SK-N-SH (cell line): ENCODE measurements around the gene PRCC. TPM values are rescaled to one million over a fixed set of nuclear protein-coding genes. Genes with fewer than 3 reads are reported as not detected.
A peak's percentile ranks its signal among the peaks of the same experiment; 100 is the strongest.

Experiments
- CHD2 ChIP-seq: fragments of 150-350 bp; IDR thresholded peaks from 2 replicates; pipeline ENCODE4 v1.6.1; 2018; ENCODE audit warnings: low read length; ENCODE audit not compliant: partially characterized antibody
- CTCF ChIP-seq: fragments of 200-600 bp; sonication (generic); IDR thresholded peaks from 2 replicates; pipeline ENCODE4 v1.6.1; 2017; ENCODE audit warnings: antibody characterized with exemption, mild to moderate bottlenecking, moderate library complexity
- EP300 ChIP-seq, 2 experiments: IDR thresholded peaks; 2 replicates each; pipeline versions ENCODE4 v1.4.0 to v1.6.1; 2012; ENCODE audit warnings: borderline replicate concordance in 1 of 2, low read depth in 1 of 2, low read length in 1 of 2
- EZH2phosphoT487 ChIP-seq: fragments of 200-600 bp; sonication (generic); IDR thresholded peaks from 2 replicates; pipeline ENCODE4 v1.6.1; 2017; ENCODE audit warnings: low read depth, mixed run types, mild to moderate bottlenecking, antibody characterized with exemption, moderate library complexity, borderline replicate concordance
- FOSL2 ChIP-seq: IDR thresholded peaks from 2 replicates; pipeline ENCODE4 v1.4.0; 2012; ENCODE audit warnings: low read depth, mild to moderate bottlenecking, moderate library complexity, borderline replicate concordance
- FOXJ3 ChIP-seq: sonication (generic); formaldehyde crosslinking; IDR thresholded peaks from 2 replicates; pipeline ENCODE4 v1.5.1; 2020; ENCODE audit warnings: mild to moderate bottlenecking, missing genetic modification reagents
- IRF3 ChIP-seq: fragments of 150-350 bp; IDR thresholded peaks from 2 replicates; pipeline ENCODE4 v1.6.1; 2016; ENCODE audit warnings: mild to moderate bottlenecking, low read depth, low read length
- MXI1 ChIP-seq: IDR thresholded peaks from 2 replicates; pipeline ENCODE4 v1.6.1; 2012; ENCODE audit warnings: mild to moderate bottlenecking, low read depth, low read length, improper control_type of control experiment
- NFIC ChIP-seq: IDR thresholded peaks from 2 replicates; pipeline ENCODE4 v1.4.0; 2012; ENCODE audit warnings: borderline replicate concordance
- NRF1 ChIP-seq: IDR thresholded peaks from 2 replicates; pipeline ENCODE4 v1.6.1; 2012; ENCODE audit warnings: low read depth, mild to moderate bottlenecking, low read length
- POLR2AphosphoS5 ChIP-seq: IDR thresholded peaks from 2 replicates; pipeline ENCODE4 v1.6.1; 2012; ENCODE audit warnings: low read depth, low read length
- RAD21 ChIP-seq: IDR thresholded peaks from 2 replicates; pipeline ENCODE4 v1.6.1; 2012; ENCODE audit warnings: mild to moderate bottlenecking, low read length
- RCOR1 ChIP-seq: fragments of 150-350 bp; IDR thresholded peaks from 2 replicates; pipeline ENCODE4 v1.6.1; 2017; ENCODE audit warnings: antibody characterized with exemption, low read length
- RXRA ChIP-seq: IDR thresholded peaks from 2 replicates; pipeline ENCODE4 v1.4.0; 2012; ENCODE audit warnings: low read depth, mild to moderate bottlenecking, borderline replicate concordance
- SIN3A ChIP-seq: IDR thresholded peaks from 2 replicates; pipeline ENCODE4 v1.6.1; 2012; ENCODE audit warnings: low read depth, mild to moderate bottlenecking, low read length, moderate library complexity, borderline replicate concordance
- SMC3 ChIP-seq: IDR thresholded peaks from 2 replicates; pipeline ENCODE4 v1.6.1; 2012; ENCODE audit warnings: low read depth, low read length, improper control_type of control experiment
- TCF12 ChIP-seq: IDR thresholded peaks from 2 replicates; pipeline ENCODE4 v1.4.0; 2012
- USF1 ChIP-seq: IDR thresholded peaks from 2 replicates; pipeline ENCODE4 v1.4.0; 2012; ENCODE audit warnings: low read depth, borderline replicate concordance
- YY1 ChIP-seq: IDR thresholded peaks from 2 replicates; pipeline ENCODE4 v1.4.0; 2012; ENCODE audit warnings: low read depth, mild to moderate bottlenecking
- ZBTB33 ChIP-seq: IDR thresholded peaks from 2 replicates; pipeline ENCODE4 v1.4.0; 2012; ENCODE audit warnings: low read depth, borderline replicate concordance
- polyA plus RNA-seq, 3 experiments: library from polyadenylated mRNA; depleted of rRNA; stranded (reverse); fragments of >200 nt; gene quantifications; 2 replicates each; pipeline ENCODE4 v1.2.3, GENCODE V29; 2012
- TF ChIP-seq, protein P1 (sequence below): IDR thresholded peaks from 2 replicates; pipeline ENCODE4 v1.4.0; 2012; ENCODE audit warnings: low read depth

The PRCC gene
- polyA plus RNA-seq, 1 of the 3 experiments (the other 2 are of a cell fraction), result 39.2 TPM

- no peak for TF ChIP-seq NFIC
- peak; percentile 43; the same call in 1 of the 2 replicates for TF ChIP-seq POLR2AphosphoS5
- no peak for TF ChIP-seq RAD21
- TF ChIP-seq USF1, result peak; percentile 78
- TF ChIP-seq RCOR1, result no peak
- peak; percentile 80 for TF ChIP-seq CHD2
- peak; percentile 82 for TF ChIP-seq YY1
- TF ChIP-seq CTCF, result no peak
- peak in 1 of 2 experiments; percentile 39; a peak in 1 of 4 replicates for TF ChIP-seq EP300 (IDR thresholded peaks at IDR 0.05; ENCODE audit: borderline replicate concordance in 1 of 2, low read depth in 1 of 2, low read length in 1 of 2)
- TF ChIP-seq SMC3, result no peak
- peak; percentile 93; the same call in 1 of the 2 replicates for TF ChIP-seq SIN3A
- TF ChIP-seq FOXJ3 (CRISPR knock-in tag), result no peak
- TF ChIP-seq TCF12, result peak; percentile 27; the same call in 1 of the 2 replicates
- TF ChIP-seq IRF3, result no peak
- TF ChIP-seq ZBTB33, result 0 out of 2 replicates have a peak, but pooled peaks have one; percentile 57
- TF ChIP-seq EZH2phosphoT487, result no peak
- no peak for TF ChIP-seq FOSL2
- TF ChIP-seq, protein P1, sequence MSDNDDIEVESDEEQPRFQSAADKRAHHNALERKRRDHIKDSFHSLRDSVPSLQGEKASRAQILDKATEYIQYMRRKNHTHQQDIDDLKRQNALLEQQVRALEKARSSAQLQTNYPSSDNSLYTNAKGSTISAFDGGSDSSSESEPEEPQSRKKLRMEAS, result peak; percentile 95
- no peak; the same call in 1 of the 2 replicates for TF ChIP-seq RXRA
- no peak for TF ChIP-seq NRF1
- TF ChIP-seq MXI1, result peak; percentile 83
Observed at GRCh38 chr1:156751757-156752481, 15.4 kb upstream of the PRCC start (continued).
